GM21619 (cell line): ENCODE results near the gene RERG.

ENCODE experiments used
- ATAC-seq: cut with Tn5 transposase; IDR thresholded peaks from one replicate; pipeline ENCODE4 v1.9.1; 2021; ENCODE audit not compliant: unreplicated experiment

Gene RERG

DNA sequence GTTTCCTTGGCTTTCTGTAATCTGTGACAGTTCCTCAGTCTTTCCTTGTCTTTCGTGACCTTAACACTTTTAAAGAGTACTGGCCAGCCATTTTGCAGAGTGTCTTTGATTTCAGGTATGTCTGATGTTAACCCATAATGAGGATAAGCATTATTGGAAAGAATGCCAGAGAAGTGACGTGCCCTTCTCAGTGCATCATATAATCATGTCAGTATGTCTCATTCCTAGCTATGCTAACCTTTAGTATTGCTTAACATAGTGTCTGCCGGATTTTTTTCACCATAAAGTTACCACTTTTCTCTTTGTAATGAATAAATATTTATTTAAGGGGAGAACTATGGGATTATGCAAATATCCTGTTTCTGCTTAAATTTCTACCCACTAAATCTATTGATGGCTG, 28.5 kb downstream of the RERG start:
- no peak for ATAC-seq

DNA sequence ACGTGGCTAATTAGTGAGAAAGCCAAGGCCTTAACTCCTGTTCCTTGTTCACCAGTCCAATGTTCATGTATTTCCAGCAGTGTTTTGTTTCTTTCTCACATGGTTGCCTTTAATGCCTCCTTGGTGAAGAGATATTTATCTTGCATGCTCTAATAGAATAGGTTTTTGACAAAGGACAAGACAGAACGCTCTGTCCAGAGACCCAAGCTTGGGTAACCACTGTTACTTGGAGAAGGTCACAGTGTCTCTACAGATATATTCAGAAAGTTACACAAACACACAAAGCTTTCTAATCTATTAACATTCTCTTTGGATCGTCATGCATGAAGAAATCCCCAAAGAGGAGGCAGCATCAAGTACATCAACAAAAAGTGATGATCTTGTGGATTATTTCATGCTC, 33.1 kb downstream of the RERG start:
- no peak for ATAC-seq

DNA sequence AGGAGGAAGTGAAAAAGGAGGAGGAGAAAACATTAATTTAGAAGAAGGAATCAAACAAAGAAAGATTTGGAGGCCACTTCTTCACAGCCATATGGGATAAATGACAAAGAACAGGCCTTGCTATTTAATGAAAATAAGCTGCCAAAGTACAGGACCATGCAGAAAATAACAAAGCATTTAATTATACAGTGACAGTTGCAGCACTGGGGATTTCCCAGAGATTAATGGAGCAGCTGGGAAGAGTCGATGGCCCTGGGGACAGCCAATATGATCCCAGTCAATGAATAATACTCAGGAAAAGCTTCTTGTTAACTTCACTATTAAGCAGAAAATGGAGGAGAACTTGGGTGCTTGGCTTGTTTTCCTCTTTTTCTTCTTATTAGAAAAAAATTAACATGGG, 34.6 kb downstream of the RERG start:
- ATAC-seq: no peak

DNA sequence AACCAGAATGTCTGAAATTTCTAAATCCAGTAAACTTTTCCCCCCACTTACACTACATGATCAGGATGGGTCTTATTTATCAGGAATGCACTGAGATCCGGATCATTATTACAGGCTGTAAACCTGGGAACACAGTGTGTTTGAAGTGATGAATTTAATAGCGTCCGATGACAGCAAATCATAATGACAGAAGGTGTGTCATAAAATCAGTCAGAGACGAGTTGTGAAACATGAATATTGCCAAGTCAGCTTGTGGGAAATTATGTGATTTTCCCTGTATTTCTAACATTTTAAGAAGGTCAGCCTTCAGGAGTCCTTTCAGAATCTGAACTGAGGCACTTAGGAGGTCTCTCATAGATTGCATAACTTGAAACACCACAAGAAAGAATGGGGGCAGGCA, 36.7 kb downstream of the RERG start:
- no peak for ATAC-seq

DNA sequence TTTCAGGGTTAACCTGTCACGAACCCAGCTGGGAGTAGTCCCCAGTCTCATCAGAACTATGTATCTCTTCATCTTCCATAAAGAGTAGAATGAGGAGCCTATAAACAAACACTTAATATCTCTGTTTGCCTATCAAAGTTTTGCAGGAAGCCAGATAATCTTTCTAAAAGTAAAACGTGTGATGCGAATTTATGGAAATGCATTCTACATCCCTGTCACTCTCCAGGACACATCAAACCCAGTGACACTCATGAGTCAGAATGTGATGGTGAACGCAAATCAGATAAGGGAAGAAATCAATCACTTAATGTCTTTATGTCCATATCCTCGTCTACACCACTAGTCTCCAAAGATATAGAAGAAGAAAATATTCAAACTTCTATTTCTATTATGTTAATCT, 37.4 kb downstream of the RERG start:
- ATAC-seq: no peak

DNA sequence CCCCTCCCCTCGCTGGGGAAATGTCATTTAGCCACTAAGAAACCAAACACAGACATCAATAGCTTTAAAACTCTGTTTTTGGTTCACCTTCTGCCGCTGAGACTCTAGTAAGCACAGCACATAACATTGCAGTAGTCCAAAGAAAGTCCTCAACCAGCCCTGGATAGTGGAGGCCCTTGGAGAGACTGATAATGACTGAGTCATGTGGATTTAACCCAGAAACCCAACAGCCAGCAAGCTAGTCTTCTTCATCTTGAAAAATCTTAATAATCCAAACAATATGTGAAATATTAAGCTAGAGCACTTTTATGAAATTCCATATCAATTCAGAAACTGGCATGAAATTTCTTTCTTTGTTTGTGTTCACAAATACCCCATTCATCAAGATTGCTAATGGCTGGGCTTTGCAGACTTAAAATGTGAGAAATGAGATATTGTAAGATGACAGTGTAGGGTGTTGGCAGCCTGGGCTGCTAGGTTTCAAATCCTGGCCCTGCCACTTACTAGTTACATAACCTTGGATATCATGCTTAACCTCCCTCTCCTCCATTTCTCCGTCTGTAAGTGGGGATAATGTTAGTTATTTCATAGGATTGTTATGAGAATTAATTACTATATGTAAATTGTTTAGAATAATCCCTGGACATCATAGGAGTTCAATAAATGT, 40.1 kb downstream of the RERG start:
- ATAC-seq: no peak

DNA sequence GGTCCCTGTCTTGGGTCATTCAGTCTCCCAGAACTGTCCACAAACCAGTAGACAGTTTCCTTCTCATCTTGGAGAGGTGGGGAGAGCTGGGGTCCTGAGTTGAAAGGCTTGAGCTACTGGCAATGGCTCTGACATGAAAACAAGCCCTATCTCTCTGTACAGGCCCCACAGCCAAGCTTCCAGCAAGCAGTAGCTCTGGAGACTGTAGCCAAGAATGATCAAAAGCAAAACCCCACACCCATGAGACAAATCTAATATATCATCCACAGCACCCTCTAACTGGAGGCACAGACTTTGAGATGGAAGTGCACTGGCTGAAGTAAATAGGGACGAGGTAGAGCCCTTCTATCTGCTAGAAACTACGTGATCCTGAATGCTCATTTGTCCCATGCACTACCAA, 40.9 kb downstream of the RERG start:
- no peak for ATAC-seq

DNA sequence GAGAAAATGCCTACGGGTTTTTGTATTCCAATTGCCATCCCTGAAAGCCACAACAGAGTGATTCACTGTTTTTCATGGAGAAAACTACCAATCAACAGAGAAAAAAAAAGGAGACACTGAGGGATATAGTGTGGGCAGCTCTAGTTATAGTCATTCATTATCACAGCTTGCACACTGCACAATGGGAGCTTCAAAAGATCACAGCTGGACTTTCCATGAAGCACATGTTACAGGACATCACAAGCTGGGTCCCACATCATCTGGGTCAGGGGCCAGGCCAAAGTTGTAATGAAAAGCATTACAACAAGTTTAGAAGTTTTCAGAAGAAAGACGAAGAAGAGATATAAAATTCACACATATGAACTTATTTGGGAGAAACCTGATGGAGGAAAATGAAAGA, 41.5 kb downstream of the RERG start:
- no peak for ATAC-seq

DNA sequence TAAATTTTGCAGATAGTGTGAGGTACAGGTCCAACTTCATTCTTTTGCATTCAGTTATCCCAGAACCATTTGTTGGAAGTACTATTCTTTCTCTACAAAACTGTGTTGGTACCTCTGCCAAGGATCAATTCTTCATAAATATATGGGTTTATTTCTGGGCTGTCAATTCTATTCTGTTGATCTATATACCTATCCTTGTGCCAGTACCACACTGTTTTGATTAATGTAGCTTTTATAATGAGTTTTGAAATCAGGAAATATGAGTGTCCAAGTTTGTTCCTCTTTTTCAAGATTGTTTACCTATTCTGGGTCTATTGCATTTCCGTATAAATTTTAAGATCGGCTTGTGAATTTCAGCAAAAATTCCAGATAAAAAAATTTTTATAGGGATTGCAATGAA, 48.1 kb downstream of the RERG start:
- no peak for ATAC-seq

DNA sequence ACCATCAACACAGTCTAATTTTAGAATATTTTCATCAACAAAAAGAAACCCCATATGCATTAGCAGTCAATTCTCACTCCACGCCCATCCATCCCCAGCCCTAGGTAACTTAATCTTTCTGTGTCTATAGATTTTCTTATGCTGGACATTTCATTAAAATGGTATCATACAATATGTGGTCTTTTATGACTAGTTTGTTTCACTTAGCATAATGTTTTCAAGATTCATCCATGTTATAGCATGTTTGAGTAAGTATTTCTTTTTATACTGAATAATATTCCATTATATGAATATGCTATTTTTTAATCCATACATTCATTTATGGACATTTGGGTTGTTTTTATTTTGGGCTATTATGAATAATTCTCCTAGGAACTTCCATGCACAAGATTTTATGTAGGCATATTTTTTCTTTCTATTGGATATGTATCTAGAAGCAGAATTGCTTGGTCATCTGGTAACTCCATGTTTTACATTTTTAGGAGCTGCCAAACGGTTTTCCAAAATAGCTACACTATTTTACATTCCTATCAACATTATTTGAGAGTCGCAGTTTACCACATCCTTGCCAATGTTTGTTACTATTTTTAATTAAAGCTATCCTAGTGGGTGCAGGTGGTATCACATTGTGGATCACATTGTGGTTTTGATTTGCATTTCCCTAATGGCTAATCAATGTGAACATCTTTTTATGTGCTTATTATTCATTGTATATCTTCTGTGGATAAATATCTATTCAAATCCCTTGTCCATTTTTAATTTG, 49.0 kb downstream of the RERG start:
- ATAC-seq: no peak

DNA sequence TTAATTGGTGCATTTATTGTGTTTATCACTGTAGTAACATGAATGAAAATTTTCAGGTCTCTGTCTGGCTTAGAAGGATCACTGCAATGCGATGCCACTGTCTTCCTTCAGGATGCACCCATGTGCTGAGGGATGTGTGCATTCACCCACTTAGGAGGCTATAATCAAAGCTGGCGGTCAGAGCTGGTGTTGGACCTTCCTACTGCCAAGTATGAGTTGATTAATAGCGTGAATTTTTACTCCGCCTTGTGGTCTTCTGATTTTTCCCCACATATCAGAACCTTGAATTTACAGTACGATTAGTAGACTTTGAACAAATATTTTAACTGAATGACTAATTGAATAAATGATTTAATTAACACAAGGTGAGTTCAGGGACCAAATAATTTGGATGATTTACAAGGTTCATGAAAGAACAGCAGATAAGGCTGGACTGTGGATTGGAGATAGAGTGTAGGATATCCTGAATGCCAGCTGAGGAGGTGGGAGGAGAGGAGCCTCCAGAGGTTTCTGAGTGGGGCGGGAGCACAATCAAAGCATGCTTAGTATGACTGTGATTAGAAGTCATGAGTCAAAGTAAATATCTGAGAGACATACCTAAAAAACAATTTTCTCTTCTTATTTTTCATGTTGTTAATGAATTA, 50.1 kb downstream of the RERG start:
- no peak for ATAC-seq

DNA sequence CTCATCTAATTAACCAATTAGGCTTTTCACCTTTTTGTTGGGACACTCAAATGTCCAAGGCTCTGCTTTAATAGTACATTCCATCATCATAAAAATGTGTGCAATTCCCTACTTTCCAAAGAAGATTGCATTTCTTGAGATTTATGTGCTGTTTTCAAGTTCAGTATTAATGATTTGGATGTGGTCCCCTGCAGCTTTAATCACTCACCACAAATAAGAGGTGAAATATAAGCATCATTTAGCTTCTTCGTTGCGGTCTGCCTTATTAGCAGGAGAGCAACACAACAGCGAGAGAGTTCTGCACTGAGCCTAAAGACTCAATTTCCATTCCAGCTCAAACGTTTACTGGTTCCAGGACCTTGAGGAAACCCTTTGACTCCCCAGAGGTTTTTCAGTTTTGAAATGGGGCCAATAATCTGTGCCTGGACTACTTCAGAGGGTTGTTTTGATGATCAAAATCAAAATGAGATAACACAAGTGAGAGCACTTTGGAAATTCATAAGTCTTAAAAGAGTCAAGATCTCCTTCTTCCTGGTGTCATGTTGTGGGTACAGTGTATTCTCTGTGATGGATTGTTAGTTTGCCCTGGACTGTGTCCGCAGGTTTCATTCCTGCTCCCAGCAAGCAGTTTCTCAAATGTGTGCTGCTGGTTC, 53.1 kb downstream of the RERG start:
- ATAC-seq: no peak

DNA sequence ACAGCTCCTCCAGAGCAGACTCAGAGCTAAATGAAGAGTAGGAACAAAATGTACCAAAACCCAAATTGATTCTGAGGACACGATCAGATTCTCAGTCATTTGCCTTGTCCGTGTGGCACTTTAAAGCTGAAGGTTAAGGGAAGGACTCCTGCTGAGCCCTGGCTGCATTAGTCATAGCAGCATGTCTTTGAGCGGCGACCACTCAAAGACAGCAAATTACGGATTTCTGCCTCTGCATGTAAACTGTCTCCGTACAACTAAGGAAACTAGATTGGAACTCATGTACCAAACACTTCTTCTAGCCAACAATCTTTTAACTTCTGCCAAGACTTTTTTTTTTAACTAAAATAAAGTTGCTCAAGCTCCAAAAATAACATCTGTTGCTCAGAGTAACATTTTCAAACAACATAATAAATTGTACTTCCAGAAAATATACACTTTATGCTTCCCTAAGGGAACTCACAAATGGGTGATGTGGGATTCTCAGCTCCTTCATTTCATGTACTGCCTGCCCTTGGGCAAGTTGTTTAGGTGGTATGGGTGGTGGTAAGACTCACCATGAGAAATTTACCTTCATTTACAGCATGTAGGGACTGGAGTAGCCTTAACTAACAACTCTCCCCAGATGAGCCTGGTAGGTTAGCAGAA, 56.1 kb downstream of the RERG start:
- no peak for ATAC-seq

DNA sequence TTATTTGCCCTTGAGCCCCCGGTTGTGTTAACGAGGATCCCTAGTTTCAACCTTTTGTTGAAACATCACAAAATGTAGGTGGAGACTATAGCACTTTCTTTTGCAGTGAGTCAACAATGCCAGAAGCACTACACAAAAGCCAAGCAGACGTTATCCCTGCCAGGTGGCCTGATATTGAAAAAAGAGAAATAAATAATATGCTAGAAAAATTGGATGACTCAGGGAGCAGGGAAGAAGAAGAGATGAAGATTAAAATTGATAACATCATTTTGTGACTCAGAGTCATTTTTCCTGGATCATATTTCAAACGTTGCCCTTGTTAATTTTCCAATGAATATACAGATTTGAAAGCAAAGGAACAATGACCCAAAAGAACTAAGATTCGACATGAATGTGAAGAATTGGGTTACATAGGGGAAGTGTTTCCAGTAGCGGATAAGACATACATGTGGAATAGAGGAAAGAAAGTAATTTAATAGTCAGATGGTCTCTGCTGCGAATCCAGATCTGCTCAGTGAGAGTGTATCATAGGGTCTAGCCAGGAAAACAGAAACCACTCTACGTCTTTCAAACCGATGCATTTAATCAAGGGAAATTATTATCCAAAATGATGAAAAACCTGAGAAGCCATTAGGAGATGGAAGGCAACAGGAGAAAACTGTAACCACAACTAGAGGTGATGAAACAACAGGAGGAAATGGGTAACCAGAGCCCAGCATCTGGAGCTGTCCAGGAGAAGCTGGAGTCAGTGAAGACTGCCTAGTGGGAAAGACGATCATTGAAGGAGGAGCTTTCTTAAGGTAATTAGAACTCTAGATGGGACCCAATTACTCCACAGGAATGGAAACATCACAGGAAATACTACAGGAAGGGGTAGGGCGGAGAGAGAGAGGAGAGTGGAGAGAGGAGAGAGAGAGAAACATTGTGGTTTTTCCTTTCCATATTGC, 57.9 kb downstream of the RERG start:
- ATAC-seq: no peak

DNA sequence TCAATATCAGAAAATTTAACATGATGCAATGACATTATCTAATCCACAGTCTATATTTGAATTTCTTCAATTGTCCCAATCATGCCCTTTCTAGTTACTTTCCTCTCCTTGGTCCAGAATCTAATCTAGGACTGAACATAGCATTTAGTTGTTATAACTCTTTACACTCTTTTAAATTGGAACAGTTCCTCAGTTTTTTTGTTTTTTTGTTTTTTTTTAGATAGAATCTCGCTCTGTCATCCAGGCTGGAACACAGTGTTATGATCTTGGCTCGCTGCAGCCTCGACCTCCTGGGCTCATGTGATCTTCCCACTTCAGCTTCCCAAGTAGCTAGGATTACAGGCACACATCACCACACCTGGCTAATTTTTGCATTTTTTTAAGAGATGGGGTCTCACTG, 63.1 kb downstream of the RERG start:
- ATAC-seq: no peak

DNA sequence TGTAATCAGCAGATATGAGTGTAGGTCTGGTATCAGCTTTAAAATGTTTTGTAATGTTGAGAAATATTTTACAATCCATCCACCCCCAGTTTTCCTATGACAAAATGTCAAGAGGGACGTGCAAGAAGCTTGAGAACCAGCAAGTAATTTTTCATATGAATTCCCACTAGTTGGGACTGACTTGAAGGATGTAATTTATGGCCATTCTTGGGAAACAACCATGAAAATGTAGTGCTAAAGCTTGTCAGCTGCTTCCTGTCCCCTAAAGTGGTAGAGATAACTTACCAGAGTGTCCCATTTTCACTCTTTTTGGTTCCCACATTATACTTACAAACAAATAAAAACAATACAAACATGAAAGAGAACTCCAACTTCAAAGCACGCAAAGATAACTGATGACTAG, 63.9 kb downstream of the RERG start:
- ATAC-seq: no peak

DNA sequence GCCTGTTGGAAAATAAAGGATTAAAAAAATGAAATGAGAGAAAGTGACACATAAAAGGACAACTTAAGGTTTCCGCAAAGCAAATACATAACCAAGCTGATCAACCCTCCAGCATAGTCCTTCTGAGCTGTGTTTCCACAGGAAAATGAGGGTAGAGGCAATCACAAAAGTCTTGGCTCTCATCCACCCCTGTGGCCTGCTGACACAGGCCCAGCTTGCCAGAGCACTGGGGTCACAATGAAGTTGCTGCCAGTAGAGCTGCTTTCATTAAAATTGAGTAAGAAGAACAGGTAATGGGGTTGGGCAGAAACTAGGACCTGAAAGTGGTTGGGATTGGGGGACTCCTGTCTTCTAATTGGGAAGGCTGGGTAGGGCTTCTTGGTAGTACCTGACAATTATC, 65.9 kb downstream of the RERG start:
- ATAC-seq: no peak

DNA sequence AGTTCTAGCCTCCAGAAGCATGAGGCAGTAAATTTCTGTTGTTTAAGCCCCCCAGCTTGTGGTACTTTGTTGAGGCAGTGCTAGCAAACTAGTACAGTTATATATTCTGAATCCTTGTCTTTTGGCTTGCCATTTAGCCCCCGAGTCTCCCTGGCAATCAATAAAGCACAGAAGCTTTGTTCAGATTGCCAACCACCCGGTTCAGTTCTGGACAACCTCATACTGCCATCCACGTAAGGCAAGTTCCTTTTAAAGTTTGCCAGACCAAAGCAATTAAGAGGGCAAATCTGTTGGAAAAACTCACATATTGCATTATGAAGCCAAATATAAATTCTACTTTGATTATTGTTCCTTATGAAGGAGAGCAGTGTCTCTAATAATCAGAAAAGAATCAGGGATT, 67.1 kb downstream of the RERG start:
- ATAC-seq: no peak

DNA sequence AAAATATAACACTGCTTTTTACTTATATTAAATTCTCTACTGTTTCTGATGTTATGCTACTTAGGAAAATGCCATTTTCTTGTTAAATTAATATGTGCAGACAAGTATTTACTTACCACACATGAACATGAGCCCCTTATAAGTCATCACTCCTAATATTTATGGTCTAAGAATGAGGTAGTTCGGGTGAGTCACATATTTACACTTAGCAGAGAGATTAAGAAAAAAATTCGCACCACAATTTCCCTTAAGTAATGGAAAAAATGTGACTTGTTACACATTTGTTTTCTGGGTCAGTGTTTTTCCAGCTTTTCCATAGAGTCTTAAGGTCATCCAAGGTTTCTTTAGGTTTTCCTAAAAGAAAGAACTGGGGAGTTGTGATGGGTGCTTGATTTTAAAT, 68.3 kb downstream of the RERG start:
- ATAC-seq: no peak

DNA sequence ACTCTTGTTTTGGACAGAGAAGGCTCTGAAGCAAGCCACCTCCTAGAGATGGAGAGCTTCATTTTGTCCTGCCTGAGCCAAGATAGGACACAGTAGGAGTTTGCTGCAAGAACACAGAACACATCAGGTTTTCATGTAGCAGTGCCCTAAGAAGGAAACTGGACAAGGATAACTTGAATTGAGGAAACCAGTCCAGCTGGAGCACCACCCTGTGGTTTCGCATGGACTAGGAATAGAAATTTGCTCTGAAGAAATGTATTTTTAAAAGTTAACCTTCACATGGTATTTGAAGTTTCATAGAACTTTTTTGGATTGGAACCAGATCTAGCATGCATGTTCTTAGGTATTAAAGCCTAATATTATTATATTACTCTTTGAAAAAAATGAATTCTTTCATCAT, 68.8 kb downstream of the RERG start:
- no peak for ATAC-seq
